K562 (cell line): ENCODE data around the gene ADGRB3. TPM values are rescaled to one million over a fixed set of nuclear protein-coding genes. Genes with fewer than 3 reads are reported as not detected.
A peak's percentile ranks its signal among the peaks of the same experiment; 100 is the strongest.

Experiments
- ATAC-seq: fragments of 200-7000 bp; cut with Tn5 transposase; 3 replicates; pipeline ENCODE4 v1.9.1; 2020; ENCODE audit warnings: moderate library complexity
- BruUV-seq: library from RNA; stranded (reverse); fragments of 400-500 nt; replicated peaks from 2 replicates; lab custom pipeline; 2021; lab: Mats Ljungman, UMichigan
- CTCF ChIA-PET: fragments of 300-600 bp; formaldehyde crosslinking; extraction: SDS; loops from one replicate; lab custom pipeline; 2021; ENCODE audit warnings: low intra/inter-chr PET ratio; lab: Yijun Ruan, JAX
- POLR2A ChIA-PET: fragments of 300-600, 350-650 bp; sonication (Branson Sonifier 250); formaldehyde crosslinking; extraction: SDS; loops from one replicate; lab custom pipeline; 2021; ENCODE audit warnings: antibody characterized with exemption, inconsistent platforms; lab: Yijun Ruan, JAX
- DNase-seq, 4 experiments: peaks; one replicate each; pipeline versions ENCODE4 v3.0.0 to v3.0.0-alpha.2; 2011 to 2018; ENCODE audit warnings: low spot score in 3 of 4, mixed read lengths in 3 of 4; ENCODE audit errors: extremely low read depth in 1 of 4
- FAIRE-seq: peaks from 2 replicates; lab custom pipeline; 2011; peaks lifted over from hg19 to GRCh38; lab: Jason Lieb, UNC
- H2AFZ ChIP-seq: 2 replicates; pipeline ENCODE4 v1.6.0; 2011; ENCODE audit warnings: low read depth, low read length, control low read depth, inconsistent platforms
- H3K27ac ChIP-seq: fragments of 200-600 bp; 3 replicates; pipeline ENCODE4 v1.8.0; 2011; ENCODE audit warnings: low read depth, mild to moderate bottlenecking, control low read depth, inconsistent platforms, low read length, moderate library complexity, mixed read lengths; ENCODE audit errors: extremely low read depth
- H3K27me3 ChIP-seq, 2 experiments: fragments of 300-600 bp in 1 of 2; 2 replicates in 1 of 2; 3 replicates in 1 of 2; pipeline versions ENCODE4 v1.6.0 to v1.8.0; 2011; ENCODE audit warnings: inconsistent platforms in 2 of 2, low read length in 2 of 2, mild to moderate bottlenecking in 1 of 2, mixed read lengths in 1 of 2, moderate library complexity in 1 of 2; ENCODE audit not compliant: control insufficient read depth in 2 of 2, insufficient read depth in 2 of 2
- H3K36me3 ChIP-seq: fragments of 300-600 bp; 3 replicates; pipeline ENCODE4 v1.8.0; 2011; ENCODE audit warnings: mild to moderate bottlenecking, low read length, inconsistent platforms; ENCODE audit not compliant: control insufficient read depth, insufficient read depth
- H3K4me1 ChIP-seq, 2 experiments: fragments of 200-600 bp in 1 of 2; replicated peaks in 1 of 2; 2 replicates in 1 of 2; 3 replicates in 1 of 2; pipeline versions ENCODE4 v1.5.1 to v1.8.0; 2011; ENCODE audit warnings: inconsistent platforms in 2 of 2, low read length in 2 of 2, mild to moderate bottlenecking in 1 of 2, mixed read lengths in 1 of 2, moderate library complexity in 1 of 2; ENCODE audit not compliant: control insufficient read depth in 2 of 2, insufficient read depth in 2 of 2
- H3K4me2 ChIP-seq: 2 replicates; pipeline ENCODE4 v1.6.1; 2011; ENCODE audit warnings: low read length, control low read depth, inconsistent platforms, mixed read lengths; ENCODE audit not compliant: insufficient read depth
- H3K4me3 ChIP-seq: fragments of 200-600 bp; sonication (generic), shearing (Covaris generic); 2 replicates; pipeline ENCODE4 v1.5.1; 2016; ENCODE audit warnings: control low read depth, inconsistent platforms
- H3K79me2 ChIP-seq: fragments of 200-600 bp; 3 replicates; pipeline ENCODE4 v1.8.0; 2011; ENCODE audit warnings: low read length, inconsistent platforms; ENCODE audit not compliant: control insufficient read depth, insufficient read depth
- H3K9ac ChIP-seq, 2 experiments: 2 replicates each; pipeline versions ENCODE4 v1.6.0 to v1.6.1; 2011; ENCODE audit warnings: low read depth in 2 of 2, low read length in 2 of 2, control low read depth in 1 of 2, inconsistent platforms in 1 of 2, mild to moderate bottlenecking in 1 of 2, mixed read lengths in 1 of 2; ENCODE audit not compliant: insufficient read depth in 1 of 2
- H3K9me1 ChIP-seq: one replicate; pipeline ENCODE4 v1.6.0; 2011; ENCODE audit warnings: inconsistent platforms, mild to moderate bottlenecking, low read length, moderate library complexity; ENCODE audit not compliant: control insufficient read depth, insufficient read depth
- H3K9me3 ChIP-seq: replicated peaks from 2 replicates; pipeline ENCODE4 v1.5.1; 2011; ENCODE audit warnings: low read depth, low read length, inconsistent platforms; ENCODE audit not compliant: control insufficient read depth, insufficient read depth
- H4K20me1 ChIP-seq: replicated peaks from 2 replicates; pipeline ENCODE4 v1.6.1; 2011; ENCODE audit warnings: low read length, inconsistent platforms, mixed read lengths; ENCODE audit not compliant: control insufficient read depth, insufficient read depth
- GTF3C2 ChIP-seq: IDR thresholded peaks from 3 replicates; pipeline ENCODE4 v1.6.1; 2011; ENCODE audit warnings: borderline replicate concordance, mild to moderate bottlenecking, moderate library complexity; ENCODE audit not compliant: insufficient read length; ENCODE audit errors: extremely low read depth
- PCBP2 ChIP-seq: fragments of 200-400 bp; formaldehyde crosslinking; IDR thresholded peaks from 2 replicates; pipeline ENCODE4 v1.6.1; 2018; ENCODE audit warnings: low read length, low read depth, mild to moderate bottlenecking, moderate library complexity; ENCODE audit not compliant: poor library complexity, severe bottlenecking
- RAD21 ChIP-seq, 2 experiments: fragments of 250-450 bp in 1 of 2; fragments of 450-650 bp in 1 of 2; sonication (Bioruptor Pico) in 1 of 2; formaldehyde crosslinking in 1 of 2; IDR thresholded peaks in 1 of 2; conservative IDR thresholded peaks in 1 of 2; 2 replicates each; pipeline versions ENCODE4 v1.4.0 to v1.8.0; 2020 to 2022; ENCODE audit warnings: mild to moderate bottlenecking in 2 of 2, moderate library complexity in 1 of 2
- ZNF280B ChIP-seq: fragments of 250-450 bp; sonication (Bioruptor Pico); IDR thresholded peaks from 2 replicates; pipeline ENCODE4 v1.5.1; 2021; ENCODE audit warnings: mild to moderate bottlenecking
- ZNF740 ChIP-seq, 3 experiments: fragments of 200-800 bp in 1 of 3; sonication (Bioruptor generic) in 1 of 3; sonication (generic) in 1 of 3; formaldehyde crosslinking in 1 of 3; IDR thresholded peaks; 2 replicates each; pipeline versions ENCODE4 v1.6.1 to v1.8.0; 2016 to 2022; ENCODE audit warnings: mild to moderate bottlenecking in 2 of 3, missing compliant biosample characterization in 2 of 3, missing genetic modification characterization in 2 of 3, missing genetic modification reagents in 1 of 3
- WGBS: fragments of 100-300 bp; shearing (Covaris generic); methylation state at CpG from one replicate; pipeline ENCODE4 v1.1.6; 2016; ENCODE audit warnings: low coverage, mixed read lengths; ENCODE audit not compliant: insufficient coverage; ENCODE audit errors: missing lambda C conversion rate; 5-methylcytosine and 5-hydroxymethylcytosine counted together
- in situ Hi-C: fragments of 300-500 bp; cut with MboI; formaldehyde crosslinking; loops from 4 replicates; pipeline ENCODE4 v1.15.0; 2018; ENCODE audit warnings: inconsistent platforms, mixed read lengths
- intact Hi-C: fragments of 100-400 bp; cut with micrococcal nuclease; formaldehyde crosslinking; loops from 2 replicates; pipeline ENCODE4 v1.14.2; 2022
- polyA plus RNA-seq, 8 experiments: library from polyadenylated mRNA; depleted of rRNA in 4 of 8; stranded (reverse) in 5 of 8; unstranded in 3 of 8; fragments of >200 nt; fragmentation: Nextera tagmentation in 2 of 8; fragmentation: Illumina TruSeq in 1 of 8; extraction: Ambion mirVana in 2 of 8; extraction: Trizol in 1 of 8; gene quantifications; 2 replicates each; pipeline versions ENCODE4 v1.2.1 to v1.2.3, GENCODE V29; 2011 to 2014; ENCODE audit warnings: inconsistent platforms in 1 of 8, missing spikeins in 1 of 8
- total RNA-seq, 7 experiments: library from RNA; depleted of rRNA in 6 of 7; stranded (reverse); fragments of >200 nt in 6 of 7; fragmentation: Illumina TruSeq in 2 of 7; extraction: Trizol in 2 of 7; gene quantifications; 2 replicates each; pipeline versions ENCODE4 v1.2.1 to v1.2.3, GENCODE V29; 2011 to 2021; ENCODE audit warnings: low replicate concordance in 1 of 7

Gene ADGRB3
- total and polyA plus RNA-seq, 9 of the 15 experiments (the other 6 are each of a cell fraction or from before 2014, with no cell fraction given), result 0.90 to 7.8 (median 2.4) TPM

- no peaks in the 10 kb centered on the region for H3K9me1 ChIP-seq
- peak in 1 of 2 experiments; percentile 32; a peak in 2 of 4 replicates for TF ChIP-seq RAD21 (CRISPR knock-in tag; conservative IDR thresholded peaks at IDR 0.05 in 1 of 2, IDR thresholded peaks at IDR 0.05 in 1 of 2)
- no peak for TF ChIP-seq PCBP2
- no peak for TF ChIP-seq GTF3C2
- no peak for TF ChIP-seq ZNF280B
- TF ChIP-seq ZNF740 (CRISPR knock-in tag; IDR thresholded peaks at IDR 0.05), result peak; percentile 53; the same call in 1 of the 2 replicates
- TF ChIP-seq ZNF740 (tag; IDR thresholded peaks at IDR 0.05), result no peak
- ChIA-PET CTCF (interaction anchor here (0.6 to 3.9 kb wide), 3 partner anchors 122 to 140 kb away, joined by 3 to 47 read pairs (median 10); no protein-coding TSS in a partner anchor), POLR2A (interaction anchor here (3.0 kb wide), 1 partner anchor 14 kb away, joined by 13 read pairs; no protein-coding TSS in a partner anchor)
- intact Hi-C loops, result loop anchor here (2.0 to 5.0 kb wide), 3 partner anchors 330 to 1712 kb away; no protein-coding TSS in a partner anchor
- BruUV-seq, result no TSS peak
- DNase-seq (peak in 2 of 4 experiments; percentile 11 to 18), FAIRE-seq (no peak), ATAC-seq (no peak)
- no peaks in the 10 kb centered on the region for H4K20me1 ChIP-seq
- in situ Hi-C loops, result loop anchor here (5.0 to 25.0 kb wide), 4 partner anchors 138 to 1714 kb away; no protein-coding TSS in a partner anchor
- H2AFZ ChIP-seq, result peak overlapping the region; percentile 85
- peak overlapping the region; percentile 61; the same call in 2 of the 3 replicates for H3K27ac ChIP-seq
- H3K4me1 ChIP-seq, result peaks cover 3 to 23% of the 10 kb centered on the region in 2 experiments; a peak in 4 of 5 replicates
- 54% methylated on average over 7 of the region's 7 CpGs for WGBS
- H3K9me3 ChIP-seq, result no peaks in the 10 kb centered on the region
- no peak overlapping the region for H3K4me3 ChIP-seq
- peak overlapping the region; percentile 47 to 64; a peak in 2 of 4 replicates for H3K9ac ChIP-seq
- peaks cover 73% of the 10 kb centered on the region for H3K79me2 ChIP-seq
- no peaks in the 10 kb centered on the region for H3K27me3 ChIP-seq
- H3K4me2 ChIP-seq, result peak overlapping the region; percentile 77
- peaks cover 6% of the 10 kb centered on the region; the same call in 1 of the 3 replicates for H3K36me3 ChIP-seq
These were observed 4.1 kb downstream of the ADGRB3 start for GRCh38 chr6:68639211-68639610.
